ENCODE measurements around the gene PSENEN. TPM values are rescaled to one million over a fixed set of nuclear protein-coding genes. Genes with fewer than 3 reads are reported as not detected.

PSENEN gene
- total and polyA plus RNA-seq, 9 of the 15 experiments (the other 6 are each of a cell fraction or from before 2014, with no cell fraction given) = 34.5 to 299 (median 61.1) TPM

- H3K9ac ChIP-seq (ENCODE audit: insufficient read depth in 1 of 2, low read depth in 2 of 2, low read length in 2 of 2) = peak overlapping the region in 1 of 2 experiments; percentile 48; a peak in 1 of 4 replicates
- no peak overlapping the region for H2AFZ ChIP-seq (ENCODE audit: low read depth, low read length)
- peaks cover 0 to 54% of the 10 kb centered on the region in 2 experiments; a peak in 3 of 5 replicates for H3K4me1 ChIP-seq (replicated peaks in 1 of 2; ENCODE audit: control insufficient read depth in 2 of 2, insufficient read depth in 2 of 2, low read length in 2 of 2)
- no peak overlapping the region for H3K4me2 ChIP-seq (ENCODE audit: insufficient read depth, low read length)
- no peak for FAIRE-seq
- H3K27me3 ChIP-seq (ENCODE audit: control insufficient read depth in 2 of 2, insufficient read depth in 2 of 2, low read length in 2 of 2) = no peaks in the 10 kb centered on the region; a peak in 1 of 5 replicates
- CTCF ChIA-PET (ENCODE audit: low intra/inter-chr PET ratio) = no interaction called here
- no peaks in the 10 kb centered on the region for H3K9me1 ChIP-seq (ENCODE audit: control insufficient read depth, insufficient read depth, low read length)
- intact Hi-C loops (cut with micrococcal nuclease) (no loop called here), in situ Hi-C loops (cut with MboI) (no loop called here)
- BruUV-seq (replicated peaks) = no TSS peak
- no peaks in the 10 kb centered on the region for H3K79me2 ChIP-seq (ENCODE audit: control insufficient read depth, insufficient read depth, low read length)
- no peak for ATAC-seq
- 10% methylated on average over 6 of the region's 8 CpGs for WGBS (ENCODE audit: insufficient coverage, low coverage, missing lambda C conversion rate)
- DNase-seq (ENCODE audit: extremely low read depth in 1 of 4, low spot score in 3 of 4) = no peak
- H3K36me3 ChIP-seq (ENCODE audit: control insufficient read depth, insufficient read depth, low read length) = no peaks in the 10 kb centered on the region
- no peak overlapping the region for H3K27ac ChIP-seq (ENCODE audit: extremely low read depth, low read depth, low read length)
- H3K4me3 ChIP-seq = no peak overlapping the region
- H3K9me3 ChIP-seq (replicated peaks; ENCODE audit: control insufficient read depth, insufficient read depth, low read depth, low read length) = no peaks in the 10 kb centered on the region
- POLR2A ChIA-PET = interaction anchor here (0.6 kb wide), 1 partner anchor 82 kb away, joined by 4 read pairs; no protein-coding TSS in a partner anchor
- no peak for TF ChIP-seq NCOA4 (IDR thresholded peaks at IDR 0.05; ENCODE audit: partially characterized antibody)
- TF ChIP-seq LEF1 (IDR thresholded peaks at IDR 0.05) = no peak
- TF ChIP-seq ATF4 (CRISPR knock-in tag; IDR thresholded peaks at IDR 0.05) = no peak
- TF ChIP-seq ASH1L (IDR thresholded peaks at IDR 0.05; ENCODE audit: borderline replicate concordance, low read depth, partially characterized antibody) = no peak
- no peak for TF ChIP-seq ZNF444 (CRISPR knock-in tag; IDR thresholded peaks at IDR 0.05)
- no peak for TF ChIP-seq TRIM24 (IDR thresholded peaks at IDR 0.05)
- TF ChIP-seq CUX1 (CRISPR knock-in tag; IDR thresholded peaks at IDR 0.05) = no peak
- TF ChIP-seq HLTF (IDR thresholded peaks at IDR 0.05) = no peak
- TF ChIP-seq, protein P1, sequence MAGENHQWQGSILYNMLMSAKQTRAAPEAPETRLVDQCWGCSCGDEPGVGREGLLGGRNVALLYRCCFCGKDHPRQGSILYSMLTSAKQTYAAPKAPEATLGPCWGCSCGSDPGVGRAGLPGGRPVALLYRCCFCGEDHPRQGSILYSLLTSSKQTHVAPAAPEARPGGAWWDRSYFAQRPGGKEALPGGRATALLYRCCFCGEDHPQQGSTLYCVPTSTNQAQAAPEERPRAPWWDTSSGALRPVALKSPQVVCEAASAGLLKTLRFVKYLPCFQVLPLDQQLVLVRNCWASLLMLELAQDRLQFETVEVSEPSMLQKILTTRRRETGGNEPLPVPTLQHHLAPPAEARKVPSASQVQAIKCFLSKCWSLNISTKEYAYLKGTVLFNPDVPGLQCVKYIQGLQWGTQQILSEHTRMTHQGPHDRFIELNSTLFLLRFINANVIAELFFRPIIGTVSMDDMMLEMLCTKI (IDR thresholded peaks at IDR 0.05; ENCODE audit: partially characterized antibody) = no peak
- no peak for TF ChIP-seq TEAD1 (CRISPR knock-in tag; IDR thresholded peaks at IDR 0.05)
- no peak for TF ChIP-seq GABPB1 (CRISPR knock-in tag; IDR thresholded peaks at IDR 0.05)
- H4K20me1 ChIP-seq (replicated peaks; ENCODE audit: control insufficient read depth, insufficient read depth, low read length) = no peaks in the 10 kb centered on the region
Measured at GRCh38 chr19:35792888-35793287, 47.4 kb downstream of the PSENEN start.
